ENCODE measurements around the gene AR. TPM values are rescaled to one million over a fixed set of nuclear protein-coding genes. Genes with fewer than 3 reads are reported as not detected.
"Not testable (repeated sequence)": the region's sequence is repeated elsewhere in the genome, so short reads cannot be mapped to it uniquely, and the experiment has no call there.

AR gene
- total and polyA plus RNA-seq, 2 of the 13 experiments (the other 11 are each of a cell fraction or from before 2014, with no cell fraction given): not detected

GRCh38 chrX:67654301-67654700 lies 110.5 kb downstream of the AR start:
- Histone ChIP-seq H3K27ac (ENCODE audit: extremely low read length, insufficient read depth, low read length) (no peak overlapping the region), H3K27me3 (ENCODE audit: control insufficient read depth in 1 of 2, insufficient read depth in 2 of 2, low read length in 2 of 2) (no peaks in the 10 kb centered on the region), H3K4me3 (replicated peaks in 1 of 3; ENCODE audit: insufficient read depth in 1 of 3, low read depth in 2 of 3, low read length in 3 of 3) (no peak overlapping the region), H3K9me3 (ENCODE audit: low read length) (peaks cover 48% of the 10 kb centered on the region), H4K20me1 (ENCODE audit: insufficient read depth, low read length) (no peaks in the 10 kb centered on the region), H2AFZ (ENCODE audit: low read length) (no peak overlapping the region), H3K4me1 (ENCODE audit: insufficient read depth, low read length) (no peaks in the 10 kb centered on the region), H3K79me2 (ENCODE audit: insufficient read depth, low read length) (no peaks in the 10 kb centered on the region), H3K36me3 (replicated peaks in 1 of 2; ENCODE audit: control insufficient read depth in 1 of 2, insufficient read depth in 2 of 2, low read length in 2 of 2) (no peaks in the 10 kb centered on the region), H3K9ac (ENCODE audit: insufficient read depth, low read depth, low read length) (no peak overlapping the region), H3K4me2 (ENCODE audit: low read depth, low read length) (no peak overlapping the region)
- in situ Hi-C loops (cut with HindIII; ENCODE audit: extremely low pct_ligation_motif_present, low pct_unique_long_range_greater_than_20kb): no loop called here
- POLR2A ChIA-PET: no interaction called here
- no TSS peak for BruUV-seq (replicated peaks)
- FAIRE-seq: no peak
- WGBS (ENCODE audit: low lambda C conversion rate): 14% methylated on average over 1 of the region's 1 CpG
- ATAC-seq: no peak
- intact Hi-C loops (cut with micrococcal nuclease; ENCODE audit: unreplicated experiment): no loop called here
- TF ChIP-seq POLR2AphosphoS5 (IDR thresholded peaks at IDR 0.05; ENCODE audit: low read depth, low read length): no peak
- no peak for TF ChIP-seq HNRNPLL (IDR thresholded peaks at IDR 0.05; ENCODE audit: low read depth, low read length, poor library complexity, severe bottlenecking)
- no peak for TF ChIP-seq RARA (CRISPR knock-in tag; IDR thresholded peaks at IDR 0.05)
- no peak for TF ChIP-seq BCL3 (CRISPR knock-in tag; IDR thresholded peaks at IDR 0.05)
- no peak for TF ChIP-seq MYNN (CRISPR knock-in tag; IDR thresholded peaks at IDR 0.05; ENCODE audit: low read depth)
- CTCF ChIA-PET (ENCODE audit: low intra/inter-chr PET ratio, low total read pairs): no interaction called here
- DNase-seq (ENCODE audit: low spot score): no peak

GRCh38 chrX:67665583-67665982 lies 121.8 kb downstream of the AR start:
- WGBS (ENCODE audit: low lambda C conversion rate): 0% methylated on average over 1 of the region's 1 CpG
- peaks cover 7% of the 10 kb centered on the region for H3K9me3 ChIP-seq (ENCODE audit: low read length)
- H3K4me3 ChIP-seq (replicated peaks in 1 of 3; ENCODE audit: insufficient read depth in 1 of 3, low read depth in 2 of 3, low read length in 3 of 3): no peak overlapping the region
- no peak overlapping the region for H3K9ac ChIP-seq (ENCODE audit: insufficient read depth, low read depth, low read length)
- H3K4me1 ChIP-seq (ENCODE audit: insufficient read depth, low read length): no peaks in the 10 kb centered on the region
- CTCF ChIA-PET (ENCODE audit: low intra/inter-chr PET ratio, low total read pairs): no interaction called here
- H3K4me2 ChIP-seq (ENCODE audit: low read depth, low read length): no peak overlapping the region
- BruUV-seq (replicated peaks): no TSS peak
- H3K27me3 ChIP-seq (ENCODE audit: control insufficient read depth in 1 of 2, insufficient read depth in 2 of 2, low read length in 2 of 2): no peaks in the 10 kb centered on the region
- no peak for DNase-seq (ENCODE audit: low spot score)
- no peaks in the 10 kb centered on the region for H3K79me2 ChIP-seq (ENCODE audit: insufficient read depth, low read length)
- FAIRE-seq: no peak
- no peak overlapping the region for H3K27ac ChIP-seq (ENCODE audit: extremely low read length, insufficient read depth, low read length)
- no peak for ATAC-seq
- H4K20me1 ChIP-seq (ENCODE audit: insufficient read depth, low read length): no peaks in the 10 kb centered on the region
- H2AFZ ChIP-seq (ENCODE audit: low read length): no peak overlapping the region
- no peak for TF ChIP-seq ZNF713 (CRISPR knock-in tag; IDR thresholded peaks at IDR 0.05)
- intact Hi-C loops (cut with micrococcal nuclease; ENCODE audit: unreplicated experiment): no loop called here
- POLR2A ChIA-PET: no interaction called here
- in situ Hi-C loops (cut with HindIII; ENCODE audit: extremely low pct_ligation_motif_present, low pct_unique_long_range_greater_than_20kb): no loop called here
- no peaks in the 10 kb centered on the region for H3K36me3 ChIP-seq (replicated peaks in 1 of 2; ENCODE audit: control insufficient read depth in 1 of 2, insufficient read depth in 2 of 2, low read length in 2 of 2)

GRCh38 chrX:67670717-67671116 lies 126.9 kb downstream of the AR start:
- H4K20me1 ChIP-seq (ENCODE audit: insufficient read depth, low read length); DNase-seq (ENCODE audit: low spot score); FAIRE-seq; intact Hi-C loops (cut with micrococcal nuclease; ENCODE audit: unreplicated experiment); POLR2A ChIA-PET; H3K4me3 ChIP-seq (replicated peaks in 1 of 3; ENCODE audit: insufficient read depth in 1 of 3, low read depth in 2 of 3, low read length in 3 of 3); H3K27me3 ChIP-seq (ENCODE audit: control insufficient read depth in 1 of 2, insufficient read depth in 2 of 2, low read length in 2 of 2); BruUV-seq (replicated peaks); H3K79me2 ChIP-seq (ENCODE audit: insufficient read depth, low read length); CTCF ChIA-PET (ENCODE audit: low intra/inter-chr PET ratio, low total read pairs); H3K4me2 ChIP-seq (ENCODE audit: low read depth, low read length); H3K9ac ChIP-seq (ENCODE audit: insufficient read depth, low read depth, low read length); H3K36me3 ChIP-seq (replicated peaks in 1 of 2; ENCODE audit: control insufficient read depth in 1 of 2, insufficient read depth in 2 of 2, low read length in 2 of 2); H3K27ac ChIP-seq (ENCODE audit: extremely low read length, insufficient read depth, low read length); ATAC-seq; in situ Hi-C loops (cut with HindIII; ENCODE audit: extremely low pct_ligation_motif_present, low pct_unique_long_range_greater_than_20kb); H3K4me1 ChIP-seq (ENCODE audit: insufficient read depth, low read length); H2AFZ ChIP-seq (ENCODE audit: low read length): not testable (repeated sequence)
- WGBS (ENCODE audit: low lambda C conversion rate): 41% methylated on average over 2 of the region's 2 CpGs
- H3K9me3 ChIP-seq (ENCODE audit: low read length): peaks cover 26% of the 10 kb centered on the region
